ENCODE results near the gene NLGN2.

GRCh38 chr17:7361906-7362305 lies 45.7 kb upstream of the NLGN2 start:
- TF ChIP-seq CTCF (IDR thresholded peaks at IDR 0.05) = no peak
- TF ChIP-seq POLR2A (IDR thresholded peaks at IDR 0.05) = no peak
- TF ChIP-seq EP300 (IDR thresholded peaks at IDR 0.05) = no peak
- no peak for TF ChIP-seq POLR2AphosphoS5 (IDR thresholded peaks at IDR 0.05)

All from sigmoid colon (tissue), 4 donors.